H9 (cell line): Measurements from ENCODE around the gene MAPK8IP2. TPM values are rescaled to one million over a fixed set of nuclear protein-coding genes. Genes with fewer than 3 reads are reported as not detected.

Experiments used
- DNase-seq: peaks from one replicate; pipeline ENCODE4 v3.0.0-alpha.2; 2017
- H2AFZ ChIP-seq: one replicate; pipeline ENCODE4 v1.6.1; 2013; ENCODE audit warnings: mild to moderate bottlenecking, low read length, control low read depth, moderate library complexity
- H2AK5ac ChIP-seq: 2 replicates; pipeline ENCODE4 v1.6.1; 2013; ENCODE audit warnings: low read length, control low read depth, mixed read lengths; ENCODE audit not compliant: insufficient read length
- H2BK120ac ChIP-seq: one replicate; pipeline ENCODE4 v1.6.1; 2013; ENCODE audit warnings: low read depth, mild to moderate bottlenecking, low read length, control low read depth, inconsistent platforms; ENCODE audit not compliant: poor library complexity, severe bottlenecking
- H2BK12ac ChIP-seq: 2 replicates; pipeline ENCODE4 v1.6.1; 2013; ENCODE audit warnings: low read length, control low read depth, mixed read lengths, low read depth; ENCODE audit not compliant: insufficient read length
- H2BK15ac ChIP-seq: 2 replicates; pipeline ENCODE4 v1.6.1; 2013; ENCODE audit warnings: low read depth, low read length, control low read depth
- H2BK20ac ChIP-seq: one replicate; pipeline ENCODE4 v1.6.1; 2013; ENCODE audit warnings: low read depth, mild to moderate bottlenecking, low read length, control low read depth, inconsistent platforms; ENCODE audit not compliant: poor library complexity, severe bottlenecking
- H2BK5ac ChIP-seq: 2 replicates; pipeline ENCODE4 v1.6.1; 2013; ENCODE audit warnings: low read length, control low read depth, mixed read lengths; ENCODE audit not compliant: insufficient read length
- H3K14ac ChIP-seq: 2 replicates; pipeline ENCODE4 v1.6.1; 2013; ENCODE audit warnings: low read length, control low read depth; ENCODE audit not compliant: insufficient read depth
- H3K18ac ChIP-seq: 2 replicates; pipeline ENCODE4 v1.6.1; 2013; ENCODE audit warnings: low read depth, mild to moderate bottlenecking, mixed read lengths, low read length, control low read depth; ENCODE audit not compliant: insufficient read length
- H3K23ac ChIP-seq: 2 replicates; pipeline ENCODE4 v1.6.1; 2013; ENCODE audit warnings: low read length, control low read depth, mixed read lengths, low read depth; ENCODE audit not compliant: insufficient read length
- H3K23me2 ChIP-seq: 2 replicates; pipeline ENCODE4 v1.6.1; 2013; ENCODE audit warnings: low read depth, mild to moderate bottlenecking, mixed read lengths, low read length, control low read depth; ENCODE audit not compliant: insufficient read length, poor library complexity, severe bottlenecking
- H3K27ac ChIP-seq: 2 replicates; pipeline ENCODE4 v1.5.1; 2013; ENCODE audit warnings: low read length, control low read depth, mixed read lengths, low read depth; ENCODE audit not compliant: insufficient read length
- H3K27me3 ChIP-seq: 2 replicates; pipeline ENCODE4 v1.6.1; 2013; ENCODE audit warnings: low read length, control low read depth, inconsistent platforms; ENCODE audit not compliant: insufficient read depth
- H3K4ac ChIP-seq: 2 replicates; pipeline ENCODE4 v1.6.1; 2013; ENCODE audit warnings: low read depth, mild to moderate bottlenecking, control low read depth, inconsistent platforms, low read length, moderate library complexity
- H3K4me1 ChIP-seq: 2 replicates; pipeline ENCODE4 v1.6.1; 2013; ENCODE audit warnings: low read length, control low read depth, inconsistent platforms; ENCODE audit not compliant: insufficient read depth
- H3K4me2 ChIP-seq: 2 replicates; pipeline ENCODE4 v1.6.1; 2013; ENCODE audit warnings: low read length, control low read depth, mixed read lengths; ENCODE audit not compliant: insufficient read length, insufficient read depth
- H3K56ac ChIP-seq: 2 replicates; pipeline ENCODE4 v1.6.1; 2013; ENCODE audit warnings: low read depth, mild to moderate bottlenecking, mixed read lengths, low read length, control low read depth; ENCODE audit not compliant: insufficient read length
- H3K79me1 ChIP-seq: 2 replicates; pipeline ENCODE4 v1.6.1; 2013; ENCODE audit warnings: low read depth, mild to moderate bottlenecking, moderate library complexity, low read length, control low read depth, inconsistent platforms; ENCODE audit not compliant: insufficient read depth, poor library complexity, severe bottlenecking
- H3K79me2 ChIP-seq: 2 replicates; pipeline ENCODE4 v1.6.1; 2013; ENCODE audit warnings: low read length, control low read depth, inconsistent platforms; ENCODE audit not compliant: insufficient read depth
- H3K9ac ChIP-seq: 2 replicates; pipeline ENCODE4 v1.6.1; 2013; ENCODE audit warnings: low read length, control low read depth, mixed read lengths; ENCODE audit not compliant: insufficient read length; ENCODE audit errors: extremely low read depth
- H3K9me3 ChIP-seq: one replicate; pipeline ENCODE4 v1.6.1; 2013; ENCODE audit warnings: low read depth, low read length, inconsistent platforms; ENCODE audit not compliant: control insufficient read depth
- H3T11ph ChIP-seq: one replicate; pipeline ENCODE4 v1.6.1; 2013; ENCODE audit warnings: mild to moderate bottlenecking, low read length, control low read depth, inconsistent platforms
- H4K20me1 ChIP-seq: one replicate; pipeline ENCODE4 v1.6.1; 2013; ENCODE audit not compliant: control insufficient read depth, insufficient read length, insufficient read depth
- H4K5ac ChIP-seq: 2 replicates; pipeline ENCODE4 v1.6.1; 2013; ENCODE audit warnings: low read depth, mild to moderate bottlenecking, mixed read lengths, low read length, control low read depth; ENCODE audit not compliant: insufficient read length
- H4K8ac ChIP-seq: replicated peaks from 2 replicates; pipeline ENCODE4 v1.6.1; 2013; ENCODE audit warnings: low read length, control low read depth, mixed read lengths, low read depth; ENCODE audit not compliant: insufficient read length
- H4K91ac ChIP-seq: 2 replicates; pipeline ENCODE4 v1.6.1; 2013; ENCODE audit warnings: low read depth, mild to moderate bottlenecking, moderate library complexity, mixed read lengths, low read length, control low read depth; ENCODE audit not compliant: insufficient read length
- H3K27ac Mint-ChIP-seq, 3 experiments: 2 replicates in 2 of 3; 3 replicates in 1 of 3; pipeline ENCODE4 v1.8.0; 2020 to 2021; ENCODE audit warnings: mixed read lengths in 3 of 3, mild to moderate bottlenecking in 1 of 3, moderate library complexity in 1 of 3
- H3K27me3 Mint-ChIP-seq: 2 replicates; pipeline ENCODE4 v1.8.0; 2021; ENCODE audit warnings: low read depth, mild to moderate bottlenecking, moderate library complexity, mixed read lengths
- H3K36me3 Mint-ChIP-seq, 3 experiments: 2 replicates in 2 of 3; 3 replicates in 1 of 3; pipeline ENCODE4 v1.8.0; 2020 to 2021; ENCODE audit warnings: low read depth in 3 of 3, mixed read lengths in 3 of 3; ENCODE audit not compliant: insufficient read depth in 1 of 3
- H3K4me1 Mint-ChIP-seq, 2 experiments: 2 replicates each; pipeline ENCODE4 v1.8.0; 2020; ENCODE audit warnings: mixed read lengths in 2 of 2
- H3K4me3 Mint-ChIP-seq, 2 experiments: 2 replicates in 1 of 2; 3 replicates in 1 of 2; pipeline ENCODE4 v1.8.0; 2020 to 2021; ENCODE audit warnings: mild to moderate bottlenecking in 2 of 2, mixed read lengths in 2 of 2, moderate library complexity in 1 of 2
- H3K9me3 Mint-ChIP-seq, 2 experiments: 2 replicates in 1 of 2; 3 replicates in 1 of 2; pipeline ENCODE4 v1.8.0; 2020; ENCODE audit warnings: mild to moderate bottlenecking in 2 of 2, mixed read lengths in 2 of 2, moderate library complexity in 1 of 2
- CTCF ChIP-seq: fragments of 200-600 bp; sonication (generic); conservative IDR thresholded peaks from 3 replicates; pipeline ENCODE4 v1.8.0; 2021; ENCODE audit warnings: antibody characterized with exemption, mild to moderate bottlenecking
- WGBS: extraction: QIAGEN DNeasy Blood & Tissue Kit; methylation state at CpG from one replicate; pipeline ENCODE4 v1.1.7; 2013; ENCODE audit warnings: missing lambda C conversion rate, low lambda C conversion rate, mixed read lengths; ENCODE audit not compliant: insufficient read length; ENCODE audit errors: extremely low coverage; 5-methylcytosine and 5-hydroxymethylcytosine counted together
- total RNA-seq: library from RNA; stranded (reverse); gene quantifications from 2 replicates; pipeline ENCODE4 v1.2.1, GENCODE V29; 2021

MAPK8IP2 gene
- total RNA-seq, 1 experiment from 2014 or later = 5.7 TPM

- H2BK12ac ChIP-seq = no peak overlapping the region
- H4K91ac ChIP-seq = no peak overlapping the region
- H4K20me1 ChIP-seq = no peaks in the 10 kb centered on the region
- H2BK5ac ChIP-seq = no peak overlapping the region
- H4K8ac ChIP-seq = no peak overlapping the region
- H3K79me1 ChIP-seq = no peaks in the 10 kb centered on the region
- H3K27me3 Mint-ChIP-seq = peaks cover 12% of the 10 kb centered on the region
- no peak overlapping the region for H3K9ac ChIP-seq
- H4K5ac ChIP-seq = no peak overlapping the region
- DNase-seq = no peak
- no peaks in the 10 kb centered on the region for H3K27me3 ChIP-seq
- H3K36me3 Mint-ChIP-seq = no peaks in the 10 kb centered on the region
- H3K79me2 ChIP-seq = no peaks in the 10 kb centered on the region
- H3K14ac ChIP-seq = no peak overlapping the region
- peaks cover 12 to 13% of the 10 kb centered on the region in 2 experiments for H3K4me1 Mint-ChIP-seq
- no peak overlapping the region for H3K56ac ChIP-seq
- no peak overlapping the region for H3K4ac ChIP-seq
- no peak overlapping the region for H3T11ph ChIP-seq
- H3K9me3 ChIP-seq = no peaks in the 10 kb centered on the region
- no peak overlapping the region for H2AFZ ChIP-seq
- no peaks in the 10 kb centered on the region for H3K23me2 ChIP-seq
- H3K4me1 ChIP-seq = no peaks in the 10 kb centered on the region
- no peak for TF ChIP-seq CTCF
- H3K4me3 Mint-ChIP-seq = no peak overlapping the region
- H2AK5ac ChIP-seq = no peak overlapping the region
- H3K27ac ChIP-seq = no peak overlapping the region
- no peak overlapping the region for H3K4me2 ChIP-seq
- H3K23ac ChIP-seq = no peak overlapping the region
- no peaks in the 10 kb centered on the region for H3K9me3 Mint-ChIP-seq
- no peak overlapping the region for H3K18ac ChIP-seq
- no peak overlapping the region for H3K27ac Mint-ChIP-seq
- no peak overlapping the region for H2BK120ac ChIP-seq
- no peak overlapping the region for H2BK20ac ChIP-seq
- H2BK15ac ChIP-seq = no peak overlapping the region
- WGBS = no CpG with 5 or more reads among the region's 8 CpGs
Measured at GRCh38 chr22:50553310-50553709, 47.3 kb upstream of the MAPK8IP2 start.
